Measurements from ENCODE around the gene CLK2. TPM values are rescaled to one million over a fixed set of nuclear protein-coding genes. Genes with fewer than 3 reads are reported as not detected.

Gene CLK2
- total and polyA plus RNA-seq, 9 of the 15 experiments (the other 6 are each of a cell fraction or from before 2014, with no cell fraction given): 13.5 to 81.4 (median 39.6) TPM

DNA sequence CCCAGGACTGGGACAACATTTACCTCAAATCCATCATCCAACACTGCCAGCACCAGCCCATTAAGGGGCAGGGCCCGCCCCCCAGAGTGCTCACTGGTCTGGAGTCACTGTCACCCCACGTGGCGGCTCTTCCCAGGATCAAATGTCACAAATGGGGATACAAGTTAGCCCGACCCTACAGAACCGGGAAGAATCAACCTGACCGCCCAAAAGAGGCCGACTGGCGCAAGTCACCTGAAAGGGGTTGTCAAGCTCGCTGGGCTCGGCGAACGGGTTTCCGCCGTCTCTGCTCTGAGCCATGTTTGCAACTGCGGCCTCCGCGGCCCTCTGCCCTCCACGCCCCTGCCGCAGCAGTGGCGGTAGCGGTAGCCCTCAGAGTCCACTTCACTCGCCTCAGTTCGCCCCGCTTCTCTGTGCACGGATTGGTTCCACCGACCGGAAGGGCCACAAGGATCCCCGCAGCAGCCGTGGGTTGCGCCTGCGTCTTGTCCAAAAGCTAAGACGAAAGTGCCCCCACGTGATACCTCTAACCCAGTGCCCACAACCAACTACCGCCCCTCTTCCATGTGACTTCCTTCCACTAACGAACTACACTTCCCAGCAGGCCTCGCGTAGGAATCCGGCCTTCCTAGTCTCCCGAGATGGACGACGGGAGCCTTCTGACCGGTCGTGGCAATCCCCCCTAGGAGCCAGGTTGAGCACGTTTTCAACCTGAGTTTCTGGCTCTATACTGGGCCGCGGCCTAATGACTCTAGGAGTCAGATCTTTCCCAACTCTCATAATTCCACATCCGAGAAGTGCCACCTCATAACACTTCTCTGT, 11.2 kb downstream of the CLK2 start, which contains the start of gene SCAMP3 (continued):
- TF ChIP-seq, protein P1, sequence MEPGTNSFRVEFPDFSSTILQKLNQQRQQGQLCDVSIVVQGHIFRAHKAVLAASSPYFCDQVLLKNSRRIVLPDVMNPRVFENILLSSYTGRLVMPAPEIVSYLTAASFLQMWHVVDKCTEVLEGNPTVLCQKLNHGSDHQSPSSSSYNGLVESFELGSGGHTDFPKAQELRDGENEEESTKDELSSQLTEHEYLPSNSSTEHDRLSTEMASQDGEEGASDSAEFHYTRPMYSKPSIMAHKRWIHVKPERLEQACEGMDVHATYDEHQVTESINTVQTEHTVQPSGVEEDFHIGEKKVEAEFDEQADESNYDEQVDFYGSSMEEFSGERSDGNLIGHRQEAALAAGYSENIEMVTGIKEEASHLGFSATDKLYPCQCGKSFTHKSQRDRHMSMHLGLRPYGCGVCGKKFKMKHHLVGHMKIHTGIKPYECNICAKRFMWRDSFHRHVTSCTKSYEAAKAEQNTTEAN (CRISPR knock-in tag; IDR thresholded peaks at IDR 0.05): no peak
- TF ChIP-seq, protein P2, sequence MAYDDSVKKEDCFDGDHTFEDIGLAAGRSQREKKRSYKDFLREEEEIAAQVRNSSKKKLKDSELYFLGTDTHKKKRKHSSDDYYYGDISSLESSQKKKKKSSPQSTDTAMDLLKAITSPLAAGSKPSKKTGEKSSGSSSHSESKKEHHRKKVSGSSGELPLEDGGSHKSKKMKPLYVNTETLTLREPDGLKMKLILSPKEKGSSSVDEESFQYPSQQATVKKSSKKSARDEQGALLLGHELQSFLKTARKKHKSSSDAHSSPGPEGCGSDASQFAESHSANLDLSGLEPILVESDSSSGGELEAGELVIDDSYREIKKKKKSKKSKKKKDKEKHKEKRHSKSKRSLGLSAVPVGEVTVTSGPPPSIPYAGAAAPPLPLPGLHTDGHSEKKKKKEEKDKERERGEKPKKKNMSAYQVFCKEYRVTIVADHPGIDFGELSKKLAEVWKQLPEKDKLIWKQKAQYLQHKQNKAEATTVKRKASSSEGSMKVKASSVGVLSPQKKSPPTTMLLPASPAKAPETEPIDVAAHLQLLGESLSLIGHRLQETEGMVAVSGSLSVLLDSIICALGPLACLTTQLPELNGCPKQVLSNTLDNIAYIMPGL (CRISPR knock-in tag; IDR thresholded peaks at IDR 0.05): no peak
- TF ChIP-seq SAP30 (IDR thresholded peaks at IDR 0.05; ENCODE audit: borderline replicate concordance, insufficient read depth, low read depth, low read length, poor library complexity, severe bottlenecking) (peak; percentile 87), FUS (optimal IDR thresholded peaks at IDR 0.05; ENCODE audit: low read depth, low read length) (no peak), CHCHD3 (CRISPR knock-in tag; IDR thresholded peaks at IDR 0.05) (no peak; the same call in 1 of the 2 replicates), JUND (IDR thresholded peaks at IDR 0.05; ENCODE audit: borderline replicate concordance, low read depth, low read length) (peak; percentile 37; the same call in 1 of the 2 replicates), JUND (tag; IDR thresholded peaks at IDR 0.05; ENCODE audit: borderline replicate concordance, low read depth, low read length) (peak; percentile 50; the same call in 1 of the 3 replicates), DPF2 (IDR thresholded peaks at IDR 0.05) (0 out of 2 replicates have a peak, but pooled peaks have one; percentile 19), TARDBP (IDR thresholded peaks at IDR 0.05) (no peak), ZNF75A (CRISPR knock-in tag; IDR thresholded peaks at IDR 0.05) (peak; percentile 65; the same call in 1 of the 2 replicates), NFIX (CRISPR knock-in tag; IDR thresholded peaks at IDR 0.05; ENCODE audit: low read depth) (no peak), JUN (IDR thresholded peaks at IDR 0.05; ENCODE audit: borderline replicate concordance, low read depth, low read length) (0 out of 2 replicates have a peak, but pooled peaks have one; percentile 27), JUN (CRISPR knock-in tag; IDR thresholded peaks at IDR 0.05; ENCODE audit: borderline replicate concordance) (no peak), NR2F6 (CRISPR knock-in tag; IDR thresholded peaks at IDR 0.05) (peak; percentile 93)
- TF ChIP-seq, protein P3, sequence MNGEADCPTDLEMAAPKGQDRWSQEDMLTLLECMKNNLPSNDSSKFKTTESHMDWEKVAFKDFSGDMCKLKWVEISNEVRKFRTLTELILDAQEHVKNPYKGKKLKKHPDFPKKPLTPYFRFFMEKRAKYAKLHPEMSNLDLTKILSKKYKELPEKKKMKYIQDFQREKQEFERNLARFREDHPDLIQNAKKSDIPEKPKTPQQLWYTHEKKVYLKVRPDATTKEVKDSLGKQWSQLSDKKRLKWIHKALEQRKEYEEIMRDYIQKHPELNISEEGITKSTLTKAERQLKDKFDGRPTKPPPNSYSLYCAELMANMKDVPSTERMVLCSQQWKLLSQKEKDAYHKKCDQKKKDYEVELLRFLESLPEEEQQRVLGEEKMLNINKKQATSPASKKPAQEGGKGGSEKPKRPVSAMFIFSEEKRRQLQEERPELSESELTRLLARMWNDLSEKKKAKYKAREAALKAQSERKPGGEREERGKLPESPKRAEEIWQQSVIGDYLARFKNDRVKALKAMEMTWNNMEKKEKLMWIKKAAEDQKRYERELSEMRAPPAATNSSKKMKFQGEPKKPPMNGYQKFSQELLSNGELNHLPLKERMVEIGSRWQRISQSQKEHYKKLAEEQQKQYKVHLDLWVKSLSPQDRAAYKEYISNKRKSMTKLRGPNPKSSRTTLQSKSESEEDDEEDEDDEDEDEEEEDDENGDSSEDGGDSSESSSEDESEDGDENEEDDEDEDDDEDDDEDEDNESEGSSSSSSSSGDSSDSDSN (IDR thresholded peaks at IDR 0.05; ENCODE audit: borderline replicate concordance in 1 of 2, low read depth in 2 of 2, low read length in 2 of 2): 0 out of 4 replicates have a peak, but pooled peaks of 1 of the 2 experiments have one; percentile 30
- TF ChIP-seq, protein P4, sequence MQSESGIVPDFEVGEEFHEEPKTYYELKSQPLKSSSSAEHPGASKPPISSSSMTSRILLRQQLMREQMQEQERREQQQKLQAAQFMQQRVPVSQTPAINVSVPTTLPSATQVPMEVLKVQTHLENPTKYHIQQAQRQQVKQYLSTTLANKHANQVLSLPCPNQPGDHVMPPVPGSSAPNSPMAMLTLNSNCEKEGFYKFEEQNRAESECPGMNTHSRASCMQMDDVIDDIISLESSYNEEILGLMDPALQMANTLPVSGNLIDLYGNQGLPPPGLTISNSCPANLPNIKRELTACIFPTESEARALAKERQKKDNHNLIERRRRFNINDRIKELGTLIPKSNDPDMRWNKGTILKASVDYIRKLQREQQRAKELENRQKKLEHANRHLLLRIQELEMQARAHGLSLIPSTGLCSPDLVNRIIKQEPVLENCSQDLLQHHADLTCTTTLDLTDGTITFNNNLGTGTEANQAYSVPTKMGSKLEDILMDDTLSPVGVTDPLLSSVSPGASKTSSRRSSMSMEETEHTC (IDR thresholded peaks at IDR 0.05): peak; percentile 75; the same call in 1 of the 2 replicates
- TF ChIP-seq, protein P5, sequence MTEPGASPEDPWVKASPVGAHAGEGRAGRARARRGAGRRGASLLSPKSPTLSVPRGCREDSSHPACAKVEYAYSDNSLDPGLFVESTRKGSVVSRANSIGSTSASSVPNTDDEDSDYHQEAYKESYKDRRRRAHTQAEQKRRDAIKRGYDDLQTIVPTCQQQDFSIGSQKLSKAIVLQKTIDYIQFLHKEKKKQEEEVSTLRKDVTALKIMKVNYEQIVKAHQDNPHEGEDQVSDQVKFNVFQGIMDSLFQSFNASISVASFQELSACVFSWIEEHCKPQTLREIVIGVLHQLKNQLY (CRISPR knock-in tag; conservative IDR thresholded peaks at IDR 0.05): peak in 1 of 2 experiments; percentile 86; a peak in 2 of 4 replicates
- TF ChIP-seq, protein P6, sequence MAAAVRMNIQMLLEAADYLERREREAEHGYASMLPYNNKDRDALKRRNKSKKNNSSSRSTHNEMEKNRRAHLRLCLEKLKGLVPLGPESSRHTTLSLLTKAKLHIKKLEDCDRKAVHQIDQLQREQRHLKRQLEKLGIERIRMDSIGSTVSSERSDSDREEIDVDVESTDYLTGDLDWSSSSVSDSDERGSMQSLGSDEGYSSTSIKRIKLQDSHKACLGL (CRISPR knock-in tag; IDR thresholded peaks at IDR 0.05; ENCODE audit: borderline replicate concordance, poor library complexity, severe bottlenecking): peak; percentile 8
